ENCODE results near the gene RHBDD1.

- no peak for TF ChIP-seq POLR2A (IDR thresholded peaks at IDR 0.05)
- TF ChIP-seq, protein P1, sequence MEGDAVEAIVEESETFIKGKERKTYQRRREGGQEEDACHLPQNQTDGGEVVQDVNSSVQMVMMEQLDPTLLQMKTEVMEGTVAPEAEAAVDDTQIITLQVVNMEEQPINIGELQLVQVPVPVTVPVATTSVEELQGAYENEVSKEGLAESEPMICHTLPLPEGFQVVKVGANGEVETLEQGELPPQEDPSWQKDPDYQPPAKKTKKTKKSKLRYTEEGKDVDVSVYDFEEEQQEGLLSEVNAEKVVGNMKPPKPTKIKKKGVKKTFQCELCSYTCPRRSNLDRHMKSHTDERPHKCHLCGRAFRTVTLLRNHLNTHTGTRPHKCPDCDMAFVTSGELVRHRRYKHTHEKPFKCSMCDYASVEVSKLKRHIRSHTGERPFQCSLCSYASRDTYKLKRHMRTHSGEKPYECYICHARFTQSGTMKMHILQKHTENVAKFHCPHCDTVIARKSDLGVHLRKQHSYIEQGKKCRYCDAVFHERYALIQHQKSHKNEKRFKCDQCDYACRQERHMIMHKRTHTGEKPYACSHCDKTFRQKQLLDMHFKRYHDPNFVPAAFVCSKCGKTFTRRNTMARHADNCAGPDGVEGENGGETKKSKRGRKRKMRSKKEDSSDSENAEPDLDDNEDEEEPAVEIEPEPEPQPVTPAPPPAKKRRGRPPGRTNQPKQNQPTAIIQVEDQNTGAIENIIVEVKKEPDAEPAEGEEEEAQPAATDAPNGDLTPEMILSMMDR (IDR thresholded peaks at IDR 0.05): no peak
These were observed 46.9 kb upstream of the RHBDD1 start for GRCh38 chr2:226788881-226789490.

Measured in stomach (tissue), 4 donors.